ENCODE measurements around the gene SUGP2.

- TF ChIP-seq CTCF (optimal IDR thresholded peaks at IDR 0.05 in 1 of 3, IDR thresholded peaks at IDR 0.05 in 1 of 3, conservative IDR thresholded peaks at IDR 0.05 in 1 of 3; ENCODE audit: extremely low read depth in 1 of 3, insufficient read depth in 2 of 3, low read length in 3 of 3): no peak
- no peak for TF ChIP-seq EZH2 (IDR thresholded peaks at IDR 0.05; ENCODE audit: low read length)
Measured at GRCh38 chr19:18991468-18991867, 41.8 kb downstream of the SUGP2 start.

Measured in keratinocyte (primary cell).